NCI-H2107 treated with DMSO at 0.1 percent for 48 hours (cell line): ENCODE measurements around the gene CACNA1D.
A peak's percentile ranks its signal among the peaks of the same experiment; 100 is the strongest.
"Not testable (repeated sequence)": the region's sequence is repeated elsewhere in the genome, so short reads cannot be mapped to it uniquely, and the experiment has no call there.

Source experiments
- DNase-seq: peaks from one replicate; lab custom pipeline; 2025; ENCODE audit not compliant: unreplicated experiment; lab: John Stamatoyannopoulos, UW

CACNA1D gene

GRCh38 chr3:53493963-53494791 lies at the start of gene CACNA1D:
CACNA1D (plus strand) TSS chr3:53494611; CDS start chr3:53495167, 556 bp downstream.
- DNase-seq, result peak; percentile 5

- no peak for DNase-seq
Measured at GRCh38 chr3:53457068-53457467, 37.3 kb upstream of the CACNA1D start.

- DNase-seq, result no peak
Measured at GRCh38 chr3:53460326-53460725, 34.1 kb upstream of the CACNA1D start.

- no peak for DNase-seq
Measured at GRCh38 chr3:53464424-53464823, 30.0 kb upstream of the CACNA1D start.

- DNase-seq, result not testable (repeated sequence)
Measured at GRCh38 chr3:53469758-53470157, 24.7 kb upstream of the CACNA1D start.

- DNase-seq, result no peak
Measured at GRCh38 chr3:53473422-53473821, 21.0 kb upstream of the CACNA1D start.

GRCh38 chr3:53476372-53476771 lies 18.0 kb upstream of the CACNA1D start:
- DNase-seq, result not testable (repeated sequence)

GRCh38 chr3:53477689-53478088 lies 16.7 kb upstream of the CACNA1D start:
- DNase-seq, result not testable (repeated sequence)

- peak; percentile 24 for DNase-seq
Measured at GRCh38 chr3:53478166-53478830, 16.1 kb upstream of the CACNA1D start.

- no peak for DNase-seq
Measured at GRCh38 chr3:53478921-53479664, 15.3 kb upstream of the CACNA1D start.

GRCh38 chr3:53482227-53482626 lies 12.2 kb upstream of the CACNA1D start:
- no peak for DNase-seq

GRCh38 chr3:53483821-53484220 lies 10.6 kb upstream of the CACNA1D start:
- no peak for DNase-seq

- no peak for DNase-seq
Measured at GRCh38 chr3:53484984-53485383, 9.4 kb upstream of the CACNA1D start.

GRCh38 chr3:53485675-53486403 lies 8.6 kb upstream of the CACNA1D start:
- DNase-seq, result no peak

- no peak for DNase-seq
Measured at GRCh38 chr3:53486961-53487654, 7.3 kb upstream of the CACNA1D start.

- no peak for DNase-seq
Measured at GRCh38 chr3:53489386-53489785, 5.0 kb upstream of the CACNA1D start.

GRCh38 chr3:53489787-53490458 lies 4.5 kb upstream of the CACNA1D start:
- DNase-seq, result no peak

- DNase-seq, result no peak
Measured at GRCh38 chr3:53490459-53490968, 3.9 kb upstream of the CACNA1D start.

GRCh38 chr3:53491276-53491675 lies 3.1 kb upstream of the CACNA1D start:
- DNase-seq, result no peak

GRCh38 chr3:53493595-53493962 lies 832 bp upstream of the CACNA1D start:
- no peak for DNase-seq
